GM19397 (cell line): ENCODE results near the gene DOCK9.

Source experiments
- ATAC-seq: cut with Tn5 transposase; IDR thresholded peaks from one replicate; pipeline ENCODE4 v1.9.1; 2021; ENCODE audit warnings: mild to moderate bottlenecking, moderate library complexity; ENCODE audit not compliant: unreplicated experiment

DOCK9 gene

DNA sequence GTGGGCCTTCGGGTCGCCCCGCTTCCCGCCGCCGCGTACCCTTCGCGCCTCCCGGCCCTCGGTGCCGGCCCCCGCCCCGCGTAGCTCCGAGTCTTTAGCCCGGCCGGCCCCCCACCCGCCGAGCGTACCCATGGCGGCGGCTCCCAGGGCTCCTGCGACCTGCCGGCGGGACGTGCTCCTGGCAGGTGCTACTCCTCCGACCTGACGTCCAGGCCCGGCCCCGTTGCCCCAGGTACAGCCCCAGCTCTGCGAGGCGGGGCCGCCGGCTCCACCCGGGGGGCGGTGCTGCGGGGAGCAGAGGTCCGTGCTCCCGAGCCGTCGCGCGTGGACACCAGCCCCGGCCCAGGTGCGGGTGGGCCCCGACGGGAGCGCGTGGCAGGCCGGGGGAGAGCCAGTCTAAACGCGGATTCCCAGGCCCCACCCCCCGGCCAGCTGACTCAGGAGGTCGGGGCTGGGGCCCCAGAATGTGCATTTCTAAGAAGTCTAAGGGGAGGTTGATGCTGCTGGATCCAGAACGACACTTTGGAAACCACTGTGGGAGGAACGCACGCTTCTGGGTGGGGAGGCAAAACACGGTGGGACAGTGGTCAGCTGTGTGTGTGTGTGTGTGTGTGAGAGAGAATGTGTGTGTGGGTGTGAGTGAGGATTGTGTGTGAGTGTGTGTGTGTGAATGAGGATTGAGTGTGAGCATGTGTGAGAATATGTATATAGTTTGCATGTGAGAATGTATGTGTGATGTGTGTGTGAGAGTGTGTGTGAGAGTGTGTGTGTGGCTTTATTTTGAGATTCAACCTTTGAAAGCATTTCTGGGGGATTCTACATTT is 225.2 kb downstream of the DOCK9 start, which contains the start of gene SLC15A1:
SLC15A1 (minus strand) TSS at position 206 of the 824 bp plus-strand sequence; CDS start at position 132, 74 bp downstream.
- ATAC-seq: no peak

GRCh38 chr13:98751861-98752466 is 225.9 kb downstream of the DOCK9 start:
- no peak for ATAC-seq

DNA sequence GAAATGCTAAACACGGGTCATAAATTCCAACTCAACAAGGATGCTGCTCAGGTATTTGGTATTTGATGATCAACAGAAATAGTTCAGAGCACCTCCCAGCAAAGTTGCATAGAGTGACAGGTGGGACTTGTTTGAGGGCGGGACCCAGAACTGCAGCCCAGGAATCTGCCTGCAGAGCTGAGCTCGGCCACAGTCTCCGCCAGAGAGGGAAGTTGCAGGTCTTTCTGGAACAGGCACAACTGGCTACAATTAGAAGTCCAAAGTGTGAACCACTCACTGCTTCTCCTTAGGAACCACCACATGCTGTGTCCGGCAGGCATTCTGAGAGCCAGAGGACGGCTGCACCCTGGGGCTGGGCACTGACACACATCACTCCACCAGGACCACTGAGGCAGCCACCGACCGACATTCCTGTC is 226.5 kb downstream of the DOCK9 start:
- ATAC-seq: no peak

- no peak for ATAC-seq
Observed at GRCh38 chr13:98749501-98749900, 228.4 kb downstream of the DOCK9 start.

DNA sequence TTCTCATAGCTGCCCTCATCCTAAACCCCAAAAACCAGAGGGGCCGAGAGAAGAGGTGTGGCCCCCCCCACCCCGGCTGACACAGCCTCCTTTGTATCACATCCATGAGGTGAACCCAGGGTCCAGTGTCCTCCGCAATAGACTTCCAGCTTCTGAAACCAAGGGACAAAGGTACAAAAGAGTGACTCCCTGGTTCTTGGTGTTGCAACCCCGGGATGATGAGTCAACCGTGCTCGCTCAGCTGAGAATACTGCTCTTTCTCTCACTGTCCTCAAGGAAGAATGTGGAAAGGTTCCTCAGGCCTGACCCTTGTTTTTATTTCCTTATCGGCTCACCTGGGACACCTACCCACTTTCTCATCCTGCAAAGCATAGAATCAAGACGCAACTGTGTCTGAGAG is 230.9 kb downstream of the DOCK9 start:
- no peak for ATAC-seq
